Fibroblast of skin of back (primary cell): ENCODE results near the gene STIMATE.
A peak's percentile ranks its signal among the peaks of the same experiment; 100 is the strongest.

Experiments used
- DNase-seq: peaks from one replicate; pipeline ENCODE4 v3.0.0-alpha.2; 2013

The STIMATE gene

GRCh38 chr3:52893723-52894122 is 3.6 kb downstream of the STIMATE start:
- no peak for DNase-seq

- DNase-seq: no peak
Measured at GRCh38 chr3:52892625-52893311, 4.6 kb downstream of the STIMATE start.

- no peak for DNase-seq
Measured at GRCh38 chr3:52892290-52892624, 5.1 kb downstream of the STIMATE start.

GRCh38 chr3:52891615-52892081 is 5.7 kb downstream of the STIMATE start:
- DNase-seq: peak; percentile 18

GRCh38 chr3:52891164-52891563 is 6.2 kb downstream of the STIMATE start:
- DNase-seq: no peak

- peak; percentile 28 for DNase-seq
Measured at GRCh38 chr3:52890735-52891134, 6.6 kb downstream of the STIMATE start.

- DNase-seq: no peak
Measured at GRCh38 chr3:52889901-52890300, 7.4 kb downstream of the STIMATE start.

- no peak for DNase-seq
Measured at GRCh38 chr3:52887166-52887565, 10.2 kb downstream of the STIMATE start.

- no peak for DNase-seq
Measured at GRCh38 chr3:52886049-52886730, 11.2 kb downstream of the STIMATE start.

GRCh38 chr3:52882377-52882776 is 15.0 kb downstream of the STIMATE start:
- no peak for DNase-seq

GRCh38 chr3:52881871-52882270 is 15.5 kb downstream of the STIMATE start:
- no peak for DNase-seq

- no peak for DNase-seq
Measured at GRCh38 chr3:52880474-52880873, 16.9 kb downstream of the STIMATE start.

GRCh38 chr3:52880047-52880446 is 17.3 kb downstream of the STIMATE start:
- DNase-seq: no peak

GRCh38 chr3:52879581-52879980 is 17.8 kb downstream of the STIMATE start:
- no peak for DNase-seq

GRCh38 chr3:52879090-52879489 is 18.3 kb downstream of the STIMATE start:
- DNase-seq: no peak

GRCh38 chr3:52877085-52877484 is 20.3 kb downstream of the STIMATE start:
- no peak for DNase-seq

- DNase-seq: no peak
Measured at GRCh38 chr3:52874864-52875587, 22.3 kb downstream of the STIMATE start.

- DNase-seq: no peak
Measured at GRCh38 chr3:52874160-52874701, 23.1 kb downstream of the STIMATE start.

- DNase-seq: no peak
Measured at GRCh38 chr3:52873433-52874159, 23.8 kb downstream of the STIMATE start.

GRCh38 chr3:52872245-52872644 is 25.1 kb downstream of the STIMATE start:
- peak; percentile 12 for DNase-seq

- DNase-seq: no peak
Measured at GRCh38 chr3:52871761-52872160, 25.6 kb downstream of the STIMATE start.

GRCh38 chr3:52870471-52870870 is 26.9 kb downstream of the STIMATE start:
- DNase-seq: no peak

- DNase-seq: no peak
Measured at GRCh38 chr3:52866427-52866826, 30.9 kb downstream of the STIMATE start.
